OCI-LY3 (cell line): ENCODE measurements around the gene EID1.

ENCODE experiments used
- H2AFZ ChIP-seq: fragments of 200-600, 300-600 bp; shearing (Covaris generic); 2 replicates; pipeline ENCODE4 v1.6.0; 2014; ENCODE audit warnings: antibody characterized with exemption, low read depth, low read length
- H3K27ac ChIP-seq: fragments of 200-600, 300-600 bp; sonication (generic); 2 replicates; pipeline ENCODE4 v1.5.1; 2014; ENCODE audit warnings: mild to moderate bottlenecking, low read length, moderate library complexity, mixed read lengths
- H3K27me3 ChIP-seq: fragments of 200-600, 300-600 bp; sonication (generic); 2 replicates; pipeline ENCODE4 v1.6.1; 2014; ENCODE audit warnings: low read depth, low read length, mixed read lengths
- H3K36me3 ChIP-seq: fragments of 200-600, 300-600 bp; sonication (generic); replicated peaks from 2 replicates; pipeline ENCODE3; 2014; ENCODE audit warnings: low read depth, low read length, mixed read lengths
- H3K4me1 ChIP-seq: fragments of 300-600, 200-600 bp; sonication (generic); 2 replicates; pipeline ENCODE4 v1.6.1; 2014; ENCODE audit warnings: low read length, mixed read lengths
- H3K4me2 ChIP-seq: fragments of 200-600, 300-600 bp; sonication (generic); 2 replicates; pipeline ENCODE4 v1.6.1; 2014; ENCODE audit warnings: low read length, mixed read lengths
- H3K4me3 ChIP-seq: fragments of 300-600, 200-600 bp; sonication (generic); 2 replicates; pipeline ENCODE4 v1.5.1; 2014; ENCODE audit warnings: antibody characterized with exemption, mild to moderate bottlenecking, low read length, moderate library complexity
- H3K79me2 ChIP-seq: fragments of 300-600, 200-600 bp; shearing (Covaris generic); 2 replicates; pipeline ENCODE4 v1.6.1; 2014; ENCODE audit warnings: mild to moderate bottlenecking, low read length, mixed read lengths
- H3K9ac ChIP-seq: fragments of 300-600, 200-600 bp; shearing (Covaris generic); 2 replicates; pipeline ENCODE4 v1.6.0; 2014; ENCODE audit warnings: mild to moderate bottlenecking, low read length, moderate library complexity
- H3K9me3 ChIP-seq: fragments of 200-600, 300-600 bp; shearing (Covaris generic); 2 replicates; pipeline ENCODE4 v1.6.1; 2014; ENCODE audit warnings: low read length, mixed read lengths; ENCODE audit not compliant: insufficient read depth
- H4K20me1 ChIP-seq: fragments of 200-600, 300-600 bp; sonication (generic); 2 replicates; pipeline ENCODE4 v1.6.1; 2016; ENCODE audit warnings: low read length, mixed read lengths; ENCODE audit not compliant: insufficient read depth
- EZH2phosphoT487 ChIP-seq: fragments of 200-600 bp; shearing (Covaris generic); IDR thresholded peaks from 2 replicates; pipeline ENCODE4 v1.6.1; 2018; ENCODE audit warnings: antibody characterized with exemption, mixed run types, low read depth
- TF ChIP-seq, protein P1 (sequence below): fragments of 200-600, 300-600 bp; sonication (generic); IDR thresholded peaks from 2 replicates; pipeline ENCODE4 v1.5.1; 2014; ENCODE audit warnings: antibody characterized with exemption, low read length, low read depth

EID1 gene

DNA sequence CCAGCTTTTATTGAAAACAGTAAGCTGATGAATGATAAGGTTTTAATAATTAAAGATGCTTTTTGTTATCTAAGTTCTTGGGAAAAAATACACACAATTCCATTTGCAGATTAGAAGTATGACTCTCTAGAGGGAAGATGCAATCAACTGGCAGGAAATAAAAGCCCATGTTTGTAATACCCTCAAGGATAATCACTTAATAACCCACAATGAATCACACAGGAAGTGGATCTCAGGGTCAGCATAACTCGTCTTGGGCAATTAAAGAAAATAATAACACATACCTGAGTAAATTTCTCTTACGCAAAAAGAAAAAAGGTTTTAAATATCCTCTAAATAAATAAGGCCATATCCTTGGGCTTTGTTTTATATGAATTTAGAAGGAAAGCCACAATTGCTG, 9.4 kb upstream of the EID1 start:
- H3K4me1 ChIP-seq: peaks cover 10% of the 10 kb centered on the region
- no peak overlapping the region for H3K9ac ChIP-seq
- H3K27ac ChIP-seq: no peak overlapping the region
- TF ChIP-seq, protein P1, sequence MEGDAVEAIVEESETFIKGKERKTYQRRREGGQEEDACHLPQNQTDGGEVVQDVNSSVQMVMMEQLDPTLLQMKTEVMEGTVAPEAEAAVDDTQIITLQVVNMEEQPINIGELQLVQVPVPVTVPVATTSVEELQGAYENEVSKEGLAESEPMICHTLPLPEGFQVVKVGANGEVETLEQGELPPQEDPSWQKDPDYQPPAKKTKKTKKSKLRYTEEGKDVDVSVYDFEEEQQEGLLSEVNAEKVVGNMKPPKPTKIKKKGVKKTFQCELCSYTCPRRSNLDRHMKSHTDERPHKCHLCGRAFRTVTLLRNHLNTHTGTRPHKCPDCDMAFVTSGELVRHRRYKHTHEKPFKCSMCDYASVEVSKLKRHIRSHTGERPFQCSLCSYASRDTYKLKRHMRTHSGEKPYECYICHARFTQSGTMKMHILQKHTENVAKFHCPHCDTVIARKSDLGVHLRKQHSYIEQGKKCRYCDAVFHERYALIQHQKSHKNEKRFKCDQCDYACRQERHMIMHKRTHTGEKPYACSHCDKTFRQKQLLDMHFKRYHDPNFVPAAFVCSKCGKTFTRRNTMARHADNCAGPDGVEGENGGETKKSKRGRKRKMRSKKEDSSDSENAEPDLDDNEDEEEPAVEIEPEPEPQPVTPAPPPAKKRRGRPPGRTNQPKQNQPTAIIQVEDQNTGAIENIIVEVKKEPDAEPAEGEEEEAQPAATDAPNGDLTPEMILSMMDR: no peak
- TF ChIP-seq EZH2phosphoT487: no peak
- H3K27me3 ChIP-seq: 0 out of 2 replicates have a peak, but pooled peaks cover 5% of the 10 kb centered on the region
- no peaks in the 10 kb centered on the region for H3K79me2 ChIP-seq
- H2AFZ ChIP-seq: no peak overlapping the region
- H3K9me3 ChIP-seq: no peaks in the 10 kb centered on the region
- H3K4me2 ChIP-seq: no peak overlapping the region
- no peaks in the 10 kb centered on the region for H3K36me3 ChIP-seq
- H4K20me1 ChIP-seq: no peaks in the 10 kb centered on the region
- H3K4me3 ChIP-seq: no peak overlapping the region

DNA sequence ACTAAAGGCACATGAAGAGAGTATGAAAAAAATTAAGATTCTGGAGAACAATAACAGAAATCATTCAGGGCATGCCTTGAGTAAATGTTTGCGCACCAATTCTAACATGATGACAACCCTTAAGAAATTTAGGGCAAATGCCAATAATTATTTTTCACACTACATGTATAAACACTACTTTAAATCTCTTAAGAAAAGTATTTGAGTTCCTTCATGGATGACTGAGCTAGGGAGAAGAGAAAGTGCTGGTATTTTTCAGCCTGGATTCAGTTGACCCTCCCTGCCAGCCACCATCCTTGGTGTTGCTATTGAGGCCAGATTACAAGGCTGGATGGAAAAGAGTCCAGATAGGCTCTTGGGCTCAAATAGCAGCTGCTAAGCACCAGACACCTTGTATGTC, 8.0 kb upstream of the EID1 start:
- Histone ChIP-seq H3K9ac (no peak overlapping the region), H3K4me2 (no peak overlapping the region), H3K4me3 (no peak overlapping the region), H2AFZ (no peak overlapping the region), H3K79me2 (no peaks in the 10 kb centered on the region), H4K20me1 (no peaks in the 10 kb centered on the region), H3K36me3 (no peaks in the 10 kb centered on the region), H3K4me1 (peaks cover 10% of the 10 kb centered on the region), H3K9me3 (no peaks in the 10 kb centered on the region), H3K27ac (no peak overlapping the region), H3K27me3 (0 out of 2 replicates have a peak, but pooled peaks cover 5% of the 10 kb centered on the region)
- TF ChIP-seq, protein P1: no peak
- TF ChIP-seq EZH2phosphoT487: no peak

DNA sequence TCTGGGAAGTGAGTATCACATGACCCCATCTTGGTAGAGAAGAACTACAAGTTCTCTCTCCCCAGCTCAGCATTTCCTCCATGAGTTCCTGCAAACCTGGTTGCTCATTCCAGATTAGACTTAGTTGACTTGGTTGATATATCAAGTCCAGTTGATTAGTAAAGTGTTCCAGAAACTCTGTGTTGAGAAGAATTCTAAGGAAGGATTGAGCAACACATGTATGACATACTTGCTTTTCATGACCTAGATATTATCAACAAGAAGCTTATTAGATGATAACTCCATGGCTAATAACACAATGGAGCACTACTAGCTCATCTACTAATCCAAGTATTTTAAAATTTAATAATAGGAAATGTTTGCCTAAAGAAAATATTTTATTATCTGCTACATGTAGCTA, 6.4 kb upstream of the EID1 start:
- 0 out of 2 replicates have a peak, but pooled peaks cover 5% of the 10 kb centered on the region for H3K27me3 ChIP-seq
- H3K9me3 ChIP-seq: no peaks in the 10 kb centered on the region
- no peak overlapping the region for H3K27ac ChIP-seq
- no peak overlapping the region for H3K4me3 ChIP-seq
- H4K20me1 ChIP-seq: no peaks in the 10 kb centered on the region
- H3K79me2 ChIP-seq: no peaks in the 10 kb centered on the region
- H3K4me1 ChIP-seq: peaks cover 11% of the 10 kb centered on the region
- TF ChIP-seq, protein P1: no peak
- no peak for TF ChIP-seq EZH2phosphoT487
- no peak overlapping the region for H3K9ac ChIP-seq
- no peak overlapping the region for H2AFZ ChIP-seq
- no peak overlapping the region for H3K4me2 ChIP-seq
- no peaks in the 10 kb centered on the region for H3K36me3 ChIP-seq

DNA sequence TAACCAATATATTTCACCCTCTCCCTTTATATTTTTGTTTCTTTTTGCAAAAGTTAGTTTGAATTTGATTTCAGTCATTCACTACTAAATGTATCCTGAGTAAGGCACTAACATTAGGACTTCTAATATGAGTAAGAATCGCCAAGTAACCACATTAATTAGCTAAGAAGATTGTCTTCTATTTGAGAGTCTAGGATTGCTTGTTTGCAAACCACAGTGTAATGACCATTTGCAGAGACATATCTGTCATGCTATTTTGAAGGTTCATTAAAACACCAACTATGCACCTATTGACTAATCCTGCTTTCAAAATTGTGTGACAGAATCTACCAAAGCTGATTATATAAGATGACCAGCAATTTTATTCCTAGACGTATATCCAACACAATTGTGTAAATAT, 5.3 kb upstream of the EID1 start:
- H3K4me2 ChIP-seq: no peak overlapping the region
- no peaks in the 10 kb centered on the region for H3K36me3 ChIP-seq
- no peaks in the 10 kb centered on the region for H4K20me1 ChIP-seq
- no peak overlapping the region for H2AFZ ChIP-seq
- no peaks in the 10 kb centered on the region for H3K9me3 ChIP-seq
- H3K4me1 ChIP-seq: peaks cover 11% of the 10 kb centered on the region
- TF ChIP-seq, protein P1: no peak
- TF ChIP-seq EZH2phosphoT487: no peak
- H3K4me3 ChIP-seq: no peak overlapping the region
- 0 out of 2 replicates have a peak, but pooled peaks cover 5% of the 10 kb centered on the region for H3K27me3 ChIP-seq
- H3K27ac ChIP-seq: no peak overlapping the region
- H3K79me2 ChIP-seq: no peaks in the 10 kb centered on the region
- H3K9ac ChIP-seq: no peak overlapping the region
